ENCODE results near the gene EMP2.
A peak's percentile ranks its signal among the peaks of the same experiment; 100 is the strongest.
"Not testable (repeated sequence)": the region's sequence is repeated elsewhere in the genome, so short reads cannot be mapped to it uniquely, and the experiment has no call there.

Gene EMP2

DNA sequence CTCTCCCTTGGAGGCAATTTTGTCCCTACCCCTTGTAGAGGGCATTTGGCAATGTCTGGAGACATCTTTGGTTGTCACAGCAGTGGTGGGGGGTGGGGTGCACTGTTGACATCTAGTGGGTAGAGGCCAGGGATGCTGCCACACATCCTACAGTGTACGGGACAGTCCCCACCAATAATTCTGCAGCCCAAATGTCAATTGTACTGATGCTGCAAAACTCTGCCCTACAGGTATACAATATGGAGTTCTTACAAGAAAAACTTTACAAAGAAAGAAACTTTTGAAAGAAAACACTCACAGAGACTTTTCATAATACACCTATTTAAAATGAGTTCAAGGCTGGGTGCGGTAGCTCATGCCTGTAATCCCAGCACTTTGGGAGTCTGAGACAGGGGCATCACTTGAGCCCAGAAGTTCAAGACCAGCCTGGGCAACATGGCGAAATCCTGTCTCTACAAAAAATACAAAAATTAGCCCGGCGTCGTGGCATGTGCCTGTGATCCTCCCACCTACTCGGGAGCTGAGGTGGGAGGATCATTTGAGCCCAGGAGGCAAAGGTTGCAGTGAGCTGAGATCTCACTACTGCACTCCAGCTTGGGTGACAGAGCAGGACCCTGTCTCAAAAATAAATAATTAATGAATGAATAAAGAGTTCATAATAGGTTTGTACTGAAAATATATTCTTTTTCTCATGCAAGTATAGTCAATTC lies 59.4 kb downstream of the EMP2 start:
- DNase-seq (ENCODE audit: low read depth), result no peak

- no peak for DNase-seq (ENCODE audit: low read depth)
These were observed 60.2 kb downstream of the EMP2 start for GRCh38 chr16:10519929-10520868.

- no peak for DNase-seq (ENCODE audit: low read depth)
These were observed 61.1 kb downstream of the EMP2 start for GRCh38 chr16:10519297-10519696.

DNA sequence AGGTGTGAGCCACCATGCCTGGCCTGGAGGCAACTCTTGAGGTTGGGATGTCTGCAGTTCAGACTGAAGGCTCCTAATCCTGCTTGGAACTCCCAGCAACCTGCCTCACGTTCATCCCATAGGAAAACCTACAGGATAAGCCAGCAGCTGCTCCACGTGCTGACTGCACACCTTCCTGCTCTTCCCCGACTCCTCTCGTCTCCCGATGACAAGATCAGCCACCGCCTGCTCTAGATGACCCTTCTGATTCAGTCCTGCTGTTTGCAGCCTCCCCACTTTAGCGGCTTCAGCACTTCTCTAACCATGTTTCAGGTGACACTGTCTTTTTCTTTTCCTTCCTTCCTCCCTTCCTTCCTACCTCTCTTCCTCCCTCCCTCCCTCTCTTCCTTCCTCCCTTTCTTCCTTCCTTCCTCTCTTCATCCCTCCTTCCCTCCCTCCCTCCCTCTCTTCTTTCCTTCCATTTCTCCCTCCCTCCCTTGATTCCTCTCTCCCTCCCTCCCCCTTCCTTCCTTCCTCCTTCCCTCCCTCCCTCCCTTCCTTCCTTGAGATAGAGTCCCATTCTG lies 61.8 kb downstream of the EMP2 start:
- DNase-seq (ENCODE audit: low read depth), result no peak

DNA sequence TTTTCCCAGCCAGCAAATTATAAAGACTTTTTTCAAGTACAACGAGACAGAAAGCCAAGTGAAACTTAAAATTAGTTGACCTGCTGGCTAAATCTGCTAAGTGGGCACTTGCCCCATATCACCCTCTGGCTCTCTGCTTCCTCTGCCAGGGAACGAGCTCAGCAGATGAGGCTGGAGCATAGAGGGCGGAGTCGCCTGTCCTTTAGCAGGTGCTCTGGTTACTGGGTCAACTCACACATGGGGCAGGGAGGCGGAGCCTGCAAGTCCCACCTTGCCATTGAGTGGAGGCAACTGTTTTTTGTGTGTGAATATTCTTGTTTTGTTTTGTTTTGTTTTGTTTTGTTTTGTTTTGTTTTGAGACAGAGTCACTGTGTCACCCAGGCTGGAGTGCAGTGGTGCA lies 62.5 kb downstream of the EMP2 start:
- no peak for DNase-seq (ENCODE audit: low read depth)

DNA sequence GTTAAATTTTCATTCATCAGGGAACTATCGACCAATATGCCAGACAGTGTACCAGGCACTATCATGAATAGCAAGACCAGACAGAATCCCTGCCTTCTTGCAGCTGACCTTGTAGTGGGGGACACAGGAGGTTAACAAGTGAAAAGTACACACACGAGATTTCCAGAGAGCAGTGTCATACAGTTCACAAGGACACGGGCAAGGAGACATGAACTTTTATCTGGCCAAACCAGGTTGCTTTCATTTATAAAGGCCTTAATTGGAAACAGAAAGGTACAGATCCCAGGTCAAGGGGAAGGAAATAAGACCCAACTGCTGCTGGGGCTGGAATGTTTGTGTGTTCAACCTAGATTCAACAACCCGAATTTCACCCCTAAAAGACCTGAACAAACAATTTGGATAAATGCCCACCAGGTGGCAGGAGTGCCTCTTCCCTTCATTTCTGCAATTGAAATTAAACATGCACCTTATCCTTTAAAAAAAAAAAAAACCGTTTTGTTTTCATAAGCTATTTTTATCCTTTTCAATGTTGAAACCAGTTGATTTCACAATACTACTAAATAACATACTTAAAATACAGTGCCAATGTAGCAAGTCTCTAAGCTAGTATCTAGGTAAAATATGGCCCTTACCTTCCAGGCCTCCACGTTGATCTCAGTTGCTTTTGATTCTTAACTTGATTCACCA lies 65.9 kb downstream of the EMP2 start:
- DNase-seq (ENCODE audit: low read depth), result peak; percentile 5

DNA sequence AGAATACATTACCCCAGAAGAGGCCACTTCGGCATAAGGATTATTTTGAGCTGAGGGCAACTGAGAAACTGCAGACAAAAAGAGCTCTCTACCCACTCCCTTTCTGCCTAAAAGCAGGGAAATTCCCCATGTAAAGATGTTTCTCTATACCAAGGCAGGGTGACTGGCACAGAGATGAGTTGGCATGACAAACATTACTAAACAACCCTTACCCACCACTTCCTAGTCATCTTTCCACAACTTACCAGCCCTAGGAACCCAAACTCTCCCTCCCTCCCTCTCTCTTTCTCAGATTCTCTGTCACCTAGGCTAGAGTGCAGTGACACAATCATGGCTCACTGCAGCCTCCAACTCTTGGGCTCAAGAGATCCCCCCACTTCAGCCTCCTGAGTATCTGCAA lies 68.6 kb downstream of the EMP2 start:
- no peak for DNase-seq (ENCODE audit: low read depth)

GRCh38 chr16:10510279-10510678 lies 70.1 kb downstream of the EMP2 start:
- no peak for DNase-seq (ENCODE audit: low read depth)

DNA sequence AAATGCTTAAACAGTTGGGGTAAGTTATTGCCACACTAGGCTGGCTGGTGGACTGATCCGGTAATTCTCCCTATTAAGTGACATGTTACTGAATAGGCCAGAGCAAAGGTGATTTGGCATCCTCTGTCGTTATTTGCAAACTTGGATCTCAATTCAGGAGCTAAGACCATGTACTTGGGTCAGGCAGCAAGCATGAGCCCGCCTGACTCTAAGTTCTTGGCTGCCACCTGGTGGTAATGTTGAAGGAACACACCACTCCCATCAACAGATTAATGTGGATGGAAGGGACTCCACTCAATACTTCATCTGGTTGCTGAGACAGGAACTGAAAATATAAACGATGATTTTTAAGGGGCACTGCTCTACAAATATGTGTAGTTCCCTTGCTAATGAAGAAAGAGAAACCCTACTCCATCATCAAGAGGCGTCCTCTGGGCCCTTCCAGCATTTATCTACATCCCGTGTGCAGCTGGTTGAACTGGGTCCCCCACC lies 70.8 kb downstream of the EMP2 start:
- peak; percentile 27 for DNase-seq (ENCODE audit: low read depth)

DNA sequence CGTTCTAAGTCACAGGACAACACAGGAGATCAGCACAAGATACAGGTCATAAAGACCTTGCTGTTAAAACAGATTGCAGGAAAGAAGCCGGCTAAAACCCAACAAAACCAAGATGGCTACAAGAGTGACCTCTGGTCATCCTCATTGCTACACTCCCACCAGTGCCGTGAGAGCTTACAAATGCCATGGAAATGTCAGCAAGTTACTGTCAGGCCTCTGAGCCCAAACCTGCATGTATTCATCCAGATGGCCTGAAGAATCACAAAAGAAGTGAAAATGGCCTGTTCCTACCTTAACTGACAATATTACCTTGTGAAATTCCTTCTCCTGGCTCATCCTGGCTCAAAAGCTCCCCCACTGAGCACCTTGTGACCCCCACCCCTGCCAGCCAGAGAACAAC lies 75.1 kb downstream of the EMP2 start:
- not testable (repeated sequence) for DNase-seq (ENCODE audit: low read depth)

- DNase-seq (ENCODE audit: low read depth), result no peak
These were observed 76.0 kb downstream of the EMP2 start for GRCh38 chr16:10504404-10504885.

GRCh38 chr16:10502776-10503175 lies 77.6 kb downstream of the EMP2 start:
- no peak for DNase-seq (ENCODE audit: low read depth)

DNA sequence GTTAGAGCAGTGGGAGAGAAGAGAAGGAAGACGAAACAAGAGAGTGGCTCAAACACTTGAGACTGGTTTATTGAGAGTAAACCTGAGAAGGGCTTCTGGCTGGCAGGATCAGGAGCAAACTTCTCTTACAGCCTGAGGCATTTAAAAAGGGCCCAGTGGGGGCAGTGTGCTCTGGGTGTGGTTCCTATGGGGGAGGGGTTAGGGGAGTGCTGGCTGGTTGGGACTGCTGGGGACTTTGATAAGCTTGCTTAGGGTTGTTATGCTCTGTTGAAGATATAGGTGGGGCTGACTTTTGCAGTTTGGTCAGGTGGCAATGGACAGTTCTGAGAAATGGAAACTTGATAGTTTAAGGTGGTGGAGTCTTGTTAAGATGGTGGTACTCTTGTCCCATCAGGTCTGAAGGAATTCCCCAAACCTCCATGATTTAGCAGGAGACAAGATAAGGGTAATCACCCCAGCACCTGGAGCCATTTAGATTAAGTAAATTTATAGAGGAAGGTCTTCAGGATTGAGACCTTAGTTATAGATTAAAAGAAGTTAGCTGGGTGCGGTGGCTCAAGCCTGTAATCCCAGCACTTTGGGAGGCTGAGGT lies 79.3 kb downstream of the EMP2 start:
- DNase-seq (ENCODE audit: low read depth), result no peak

DNA sequence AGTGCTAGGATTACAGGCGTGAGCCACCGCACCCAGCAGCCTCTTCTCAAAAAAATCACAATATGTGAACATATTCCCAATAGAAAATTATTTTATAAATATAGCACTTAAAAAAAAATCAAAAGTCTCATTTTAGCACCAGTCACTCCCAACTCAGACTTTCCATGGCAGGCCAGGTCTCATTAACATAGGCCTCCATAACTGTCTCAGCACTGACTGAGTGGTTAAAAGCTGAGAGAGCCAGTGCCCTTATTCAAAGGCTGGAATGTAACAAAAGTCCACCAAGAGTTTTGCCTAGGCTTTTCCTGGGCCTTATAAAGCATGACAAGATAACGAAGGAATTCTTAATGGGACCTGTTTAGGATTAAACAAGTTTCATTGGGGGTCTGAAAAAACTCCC lies 79.8 kb downstream of the EMP2 start:
- DNase-seq (ENCODE audit: low read depth), result no peak

GRCh38 chr16:10497132-10498101 lies 83.0 kb downstream of the EMP2 start:
- DNase-seq (ENCODE audit: low read depth), result no peak

GRCh38 chr16:10495031-10495345 lies 85.4 kb downstream of the EMP2 start:
- DNase-seq (ENCODE audit: low read depth), result no peak

DNA sequence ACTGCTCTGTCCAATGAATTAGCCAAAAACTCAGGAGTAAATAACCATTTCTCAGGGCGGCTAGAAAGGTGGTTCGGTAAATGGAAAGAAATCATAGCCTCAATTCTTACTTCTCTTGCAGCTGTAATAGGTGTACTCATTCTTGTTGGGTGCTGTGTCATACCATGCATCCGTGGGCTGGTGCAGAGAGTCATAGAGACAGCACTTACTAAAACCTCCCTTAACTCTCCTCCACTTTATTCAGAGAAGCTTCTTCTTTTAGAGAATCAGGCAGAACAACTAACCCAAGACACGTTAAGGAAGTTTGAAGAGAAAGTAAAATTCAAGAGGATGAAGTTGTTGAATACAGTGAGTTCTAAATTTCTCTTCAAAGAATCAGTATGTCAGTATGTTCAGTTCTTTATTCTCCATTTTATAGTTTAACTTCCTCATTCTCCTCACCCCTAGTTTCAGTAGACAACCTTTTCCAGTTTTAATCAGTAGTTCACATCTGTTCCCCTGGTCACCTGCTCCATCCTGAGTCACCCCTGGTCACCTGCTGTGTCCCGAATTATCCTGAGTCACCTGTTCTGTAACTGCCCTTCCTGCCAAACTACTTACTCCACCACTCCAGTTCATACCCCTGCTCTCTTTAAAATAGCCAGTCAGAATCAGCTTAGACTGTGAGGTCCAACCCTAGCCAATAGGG lies 85.9 kb downstream of the EMP2 start:
- no peak for DNase-seq (ENCODE audit: low read depth)

DNA sequence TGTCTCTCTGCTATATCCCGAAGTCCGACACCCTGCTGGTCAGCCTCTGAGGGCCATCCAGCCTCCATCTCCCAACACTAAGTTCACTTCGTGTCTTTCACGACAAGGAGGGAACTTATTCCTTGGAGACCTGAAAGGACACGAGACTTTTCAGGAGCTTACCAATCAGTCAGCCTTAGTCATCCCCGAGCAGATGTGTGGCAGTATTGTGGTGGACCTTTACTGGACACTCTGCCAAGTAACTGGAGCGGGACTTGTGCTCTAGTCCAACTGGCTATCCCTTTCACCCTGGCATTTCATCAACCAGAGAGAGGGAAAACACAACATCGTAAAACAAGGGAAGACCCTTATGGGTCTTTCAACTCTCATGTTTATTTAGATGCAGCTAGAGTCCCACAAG lies 87.1 kb downstream of the EMP2 start:
- no peak for DNase-seq (ENCODE audit: low read depth)

DNA sequence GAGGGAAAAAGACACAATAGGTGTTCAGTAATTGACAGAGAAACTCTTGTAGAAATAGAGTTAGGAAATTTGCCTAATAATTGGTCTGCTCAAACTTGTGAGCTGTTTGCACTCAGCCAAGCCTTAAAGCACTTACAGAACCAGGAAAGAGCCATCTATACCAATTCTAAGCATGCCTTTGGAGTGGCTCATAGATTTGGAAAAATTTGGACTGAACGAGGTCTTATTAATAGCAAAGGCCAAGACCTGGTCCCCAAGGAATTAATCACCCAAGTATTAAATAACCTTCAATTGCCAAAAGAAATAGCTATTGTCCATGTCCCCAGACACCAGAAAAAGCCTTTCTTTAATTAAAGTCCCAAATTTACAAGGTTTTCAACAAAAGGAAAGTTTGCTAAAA lies 90.3 kb downstream of the EMP2 start:
- no peak for DNase-seq (ENCODE audit: low read depth)

Data from HS-27A (cell line).